ENCODE measurements around the gene XAGE3. TPM values are rescaled to one million over a fixed set of nuclear protein-coding genes. Genes with fewer than 3 reads are reported as not detected.
"Not testable (repeated sequence)": the region's sequence is repeated elsewhere in the genome, so short reads cannot be mapped to it uniquely, and the experiment has no call there.

Gene XAGE3
- total RNA-seq, 2 experiments from 2014 or later: not detected

GRCh38 chrX:52876386-52876785 is 8.5 kb upstream of the XAGE3 start:
- CTCF ChIA-PET, H3K27ac Mint-ChIP-seq: not testable (repeated sequence)

GRCh38 chrX:52875436-52875835 is 7.6 kb upstream of the XAGE3 start:
- H3K27me3 Mint-ChIP-seq; H3K36me3 Mint-ChIP-seq (ENCODE audit: low read depth); H3K27ac Mint-ChIP-seq; DNase-seq; CTCF ChIA-PET; intact Hi-C loops (cut with DNase I, micrococcal nuclease); H3K4me1 Mint-ChIP-seq; H3K9me3 Mint-ChIP-seq (ENCODE audit: low read depth); POLR2A ChIA-PET; ATAC-seq; H3K4me3 Mint-ChIP-seq: not testable (repeated sequence)

More at GRCh38 chrX:52876386-52876785, 8.5 kb upstream of the XAGE3 start:
- H3K4me1 Mint-ChIP-seq; H3K4me3 Mint-ChIP-seq; H3K9me3 Mint-ChIP-seq (ENCODE audit: low read depth); intact Hi-C loops (cut with DNase I, micrococcal nuclease); H3K27me3 Mint-ChIP-seq; ATAC-seq; POLR2A ChIA-PET; H3K36me3 Mint-ChIP-seq (ENCODE audit: low read depth); DNase-seq: not testable (repeated sequence)

- no peak for ATAC-seq
- intact Hi-C loops (cut with DNase I, micrococcal nuclease): no loop called here
- ChIA-PET CTCF (no interaction called here), POLR2A (no interaction called here)
- Mint-ChIP-seq H3K4me1 (no peaks in the 10 kb centered on the region), H3K27me3 (peaks cover 5% of the 10 kb centered on the region), H3K27ac (no peak overlapping the region), H3K9me3 (ENCODE audit: low read depth) (no peaks in the 10 kb centered on the region), H3K36me3 (ENCODE audit: low read depth) (no peaks in the 10 kb centered on the region), H3K4me3 (no peak overlapping the region)
- DNase-seq: no peak
Observed at GRCh38 chrX:52874661-52875060, 6.8 kb upstream of the XAGE3 start.

- ATAC-seq; H3K27me3 Mint-ChIP-seq; DNase-seq; intact Hi-C loops (cut with DNase I, micrococcal nuclease); H3K4me3 Mint-ChIP-seq; H3K36me3 Mint-ChIP-seq (ENCODE audit: low read depth); POLR2A ChIA-PET; H3K27ac Mint-ChIP-seq; H3K9me3 Mint-ChIP-seq (ENCODE audit: low read depth); H3K4me1 Mint-ChIP-seq: not testable (repeated sequence)
- CTCF ChIA-PET: interaction anchor here (0.6 kb wide), 2 partner anchors 9 to 16 kb away, joined by 3 to 6 read pairs; no protein-coding TSS in a partner anchor
Observed at GRCh38 chrX:52873825-52874224, 5.9 kb upstream of the XAGE3 start.

GRCh38 chrX:52870046-52870445 is 2.2 kb upstream of the XAGE3 start:
- no peak for DNase-seq
- Mint-ChIP-seq H3K9me3 (ENCODE audit: low read depth) (no peaks in the 10 kb centered on the region), H3K4me3 (no peak overlapping the region), H3K27me3 (peaks cover 2% of the 10 kb centered on the region), H3K36me3 (ENCODE audit: low read depth) (no peaks in the 10 kb centered on the region), H3K4me1 (no peaks in the 10 kb centered on the region), H3K27ac (no peak overlapping the region)
- ATAC-seq: no peak
- CTCF ChIA-PET: no interaction called here
- POLR2A ChIA-PET: no interaction called here
- intact Hi-C loops (cut with DNase I, micrococcal nuclease): no loop called here

- Mint-ChIP-seq H3K27me3 (peaks cover 2% of the 10 kb centered on the region), H3K4me1 (no peaks in the 10 kb centered on the region), H3K36me3 (ENCODE audit: low read depth) (no peaks in the 10 kb centered on the region), H3K9me3 (ENCODE audit: low read depth) (no peaks in the 10 kb centered on the region), H3K27ac (no peak overlapping the region), H3K4me3 (no peak overlapping the region)
- intact Hi-C loops (cut with DNase I, micrococcal nuclease): no loop called here
- POLR2A ChIA-PET: no interaction called here
- DNase-seq (no peak), ATAC-seq (no peak)
- CTCF ChIA-PET: no interaction called here
Observed at GRCh38 chrX:52865343-52865998, 2.4 kb downstream of the XAGE3 start.

- not testable (repeated sequence) for H3K4me3 Mint-ChIP-seq, H3K27me3 Mint-ChIP-seq
- CTCF ChIA-PET: interaction anchor here (0.6 kb wide), 2 partner anchors 16 to 1725 kb away, joined by 4 to 6 read pairs; no protein-coding TSS in a partner anchor
Observed at GRCh38 chrX:52856991-52857525, 10.8 kb downstream of the XAGE3 start.

GRCh38 chrX:52852110-52852860 is 15.6 kb downstream of the XAGE3 start:
- H3K27ac Mint-ChIP-seq: no peak overlapping the region
- intact Hi-C loops (cut with DNase I, micrococcal nuclease): no loop called here
- no peak overlapping the region for H3K4me3 Mint-ChIP-seq
- peaks cover 7% of the 10 kb centered on the region for H3K27me3 Mint-ChIP-seq
- no peak for DNase-seq
- no peaks in the 10 kb centered on the region for H3K4me1 Mint-ChIP-seq
- H3K9me3 Mint-ChIP-seq (ENCODE audit: low read depth): no peaks in the 10 kb centered on the region
- H3K36me3 Mint-ChIP-seq (ENCODE audit: low read depth): no peaks in the 10 kb centered on the region
- CTCF ChIA-PET: no interaction called here
- POLR2A ChIA-PET: no interaction called here
- no peak for ATAC-seq

More at GRCh38 chrX:52856991-52857525, 10.8 kb downstream of the XAGE3 start:
- H3K27ac Mint-ChIP-seq; H3K36me3 Mint-ChIP-seq (ENCODE audit: low read depth); POLR2A ChIA-PET; DNase-seq; intact Hi-C loops (cut with DNase I, micrococcal nuclease); H3K9me3 Mint-ChIP-seq (ENCODE audit: low read depth); H3K4me1 Mint-ChIP-seq; ATAC-seq: not testable (repeated sequence)

GRCh38 chrX:52843619-52844018 is 24.3 kb downstream of the XAGE3 start:
- H3K36me3 Mint-ChIP-seq (ENCODE audit: low read depth); intact Hi-C loops (cut with DNase I, micrococcal nuclease); H3K4me3 Mint-ChIP-seq; H3K9me3 Mint-ChIP-seq (ENCODE audit: low read depth); DNase-seq; H3K4me1 Mint-ChIP-seq; H3K27me3 Mint-ChIP-seq; POLR2A ChIA-PET; H3K27ac Mint-ChIP-seq; ATAC-seq; CTCF ChIA-PET: not testable (repeated sequence)

- POLR2A ChIA-PET: no interaction called here
- CTCF ChIA-PET: no interaction called here
- Mint-ChIP-seq H3K4me3 (no peak overlapping the region), H3K36me3 (ENCODE audit: low read depth) (no peaks in the 10 kb centered on the region), H3K27ac (no peak overlapping the region), H3K27me3 (no peaks in the 10 kb centered on the region), H3K4me1 (no peaks in the 10 kb centered on the region), H3K9me3 (ENCODE audit: low read depth) (no peaks in the 10 kb centered on the region)
- DNase-seq: no peak
- ATAC-seq: no peak
- intact Hi-C loops (cut with DNase I, micrococcal nuclease): no loop called here
Observed at GRCh38 chrX:52839137-52839536, 28.7 kb downstream of the XAGE3 start.

GRCh38 chrX:52830551-52830950 is 37.3 kb downstream of the XAGE3 start:
- intact Hi-C loops (cut with DNase I, micrococcal nuclease): no loop called here
- H3K4me3 Mint-ChIP-seq: no peak overlapping the region
- CTCF ChIA-PET: no interaction called here

GRCh38 chrX:52824608-52825007 is 43.3 kb downstream of the XAGE3 start:
- H3K36me3 Mint-ChIP-seq (ENCODE audit: low read depth): no peaks in the 10 kb centered on the region
- H3K4me1 Mint-ChIP-seq: no peaks in the 10 kb centered on the region
- ChIA-PET POLR2A (no interaction called here), CTCF (no interaction called here)
- intact Hi-C loops (cut with DNase I, micrococcal nuclease): no loop called here
- H3K27ac Mint-ChIP-seq: no peak overlapping the region
- no peaks in the 10 kb centered on the region for H3K9me3 Mint-ChIP-seq (ENCODE audit: low read depth)
- no peak for DNase-seq
- H3K4me3 Mint-ChIP-seq: no peak overlapping the region
- no peak for ATAC-seq
- H3K27me3 Mint-ChIP-seq: no peaks in the 10 kb centered on the region

More at GRCh38 chrX:52830551-52830950, 37.3 kb downstream of the XAGE3 start:
- Mint-ChIP-seq H3K9me3 (ENCODE audit: low read depth) (no peaks in the 10 kb centered on the region), H3K27ac (no peak overlapping the region), H3K4me1 (no peaks in the 10 kb centered on the region), H3K36me3 (ENCODE audit: low read depth) (no peaks in the 10 kb centered on the region), H3K27me3 (no peaks in the 10 kb centered on the region)
- POLR2A ChIA-PET: no interaction called here
- DNase-seq: no peak
- no peak for ATAC-seq

All from activated CD4-positive, alpha-beta T cell treated with anti-CD3 and anti-CD28 coated beads for 36 hours (primary cell).